RPMI7951 (cell line): ENCODE results near the gene PRODH2. TPM values are rescaled to one million over a fixed set of nuclear protein-coding genes. Genes with fewer than 3 reads are reported as not detected.
"Not testable (repeated sequence)": the region's sequence is repeated elsewhere in the genome, so short reads cannot be mapped to it uniquely, and the experiment has no call there.

Experiments
- DNase-seq: peaks from one replicate; pipeline ENCODE4 v3.0.0-alpha.2; 2012; ENCODE audit warnings: low read depth
- total RNA-seq: library from RNA; depleted of rRNA; stranded (reverse); fragments of >200 nt; shearing (Covaris generic); gene quantifications from 2 replicates; pipeline ENCODE4 v1.2.3, GENCODE V29; 2014

PRODH2 gene
- total RNA-seq, 1 experiment from 2014 or later, result not detected

DNA sequence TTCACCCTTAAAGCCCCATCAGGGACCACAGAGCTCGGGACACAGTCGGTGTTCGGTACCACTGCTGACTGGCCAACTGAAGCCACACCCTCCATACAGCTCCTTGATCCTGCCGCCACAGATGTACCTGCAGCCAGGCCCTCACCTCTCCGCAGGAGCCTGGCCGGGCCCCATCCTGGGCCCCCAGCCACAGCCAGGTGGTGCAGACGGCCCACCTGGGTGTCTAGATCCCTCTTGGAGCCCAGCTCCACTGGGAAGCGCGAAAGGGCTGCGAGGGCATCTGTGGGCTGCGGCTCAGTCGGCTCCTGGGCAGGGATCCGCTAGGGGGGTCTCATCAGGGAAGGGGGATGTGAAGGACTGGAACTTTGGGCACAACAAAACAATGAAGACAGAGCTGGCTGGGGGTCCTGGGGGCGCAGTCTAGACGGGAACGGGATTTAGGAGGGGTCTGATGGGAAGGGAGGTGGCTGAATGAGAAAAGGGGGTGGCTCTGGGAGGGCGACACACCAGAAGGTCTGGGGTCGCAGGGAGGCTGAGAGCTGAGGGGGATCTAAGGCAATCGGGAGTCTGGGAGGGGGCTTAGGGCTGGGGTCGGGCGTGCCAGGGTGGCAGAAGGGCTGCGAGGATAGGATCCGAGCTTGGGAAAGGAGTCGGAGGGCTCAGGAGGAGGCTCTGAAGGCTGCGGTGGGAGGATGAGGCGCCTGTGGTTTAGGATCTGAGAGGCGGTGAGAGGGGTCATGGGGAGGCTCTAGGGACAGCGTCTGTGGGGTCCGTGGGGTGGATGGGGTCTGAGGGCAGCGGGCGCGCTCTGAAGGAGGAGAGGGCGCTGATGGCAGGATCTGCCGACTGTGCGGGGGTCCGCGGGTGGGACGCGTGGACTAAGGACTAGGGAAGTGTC lies 15.8 kb downstream of the PRODH2 start:
- DNase-seq, result no peak

DNA sequence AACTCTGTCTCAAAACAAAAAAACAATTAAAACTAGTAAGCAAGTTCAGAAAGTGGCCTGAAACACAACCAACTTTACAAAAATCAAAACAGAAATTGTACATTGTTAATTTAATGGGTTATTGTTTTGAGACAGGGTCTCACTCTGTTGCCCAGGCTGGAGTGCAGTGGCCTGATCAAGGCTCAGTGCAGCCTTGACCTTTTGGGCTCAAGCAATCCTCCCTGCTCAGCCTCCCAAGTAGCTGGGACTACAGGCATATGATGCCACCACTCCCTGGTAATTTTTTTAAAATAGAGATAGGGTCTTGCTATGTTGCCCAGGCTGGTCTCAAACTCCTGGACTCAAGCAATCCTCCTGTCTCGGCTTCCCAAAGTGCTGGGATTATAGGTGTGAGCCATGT lies 17.1 kb downstream of the PRODH2 start:
- DNase-seq, result not testable (repeated sequence)

DNA sequence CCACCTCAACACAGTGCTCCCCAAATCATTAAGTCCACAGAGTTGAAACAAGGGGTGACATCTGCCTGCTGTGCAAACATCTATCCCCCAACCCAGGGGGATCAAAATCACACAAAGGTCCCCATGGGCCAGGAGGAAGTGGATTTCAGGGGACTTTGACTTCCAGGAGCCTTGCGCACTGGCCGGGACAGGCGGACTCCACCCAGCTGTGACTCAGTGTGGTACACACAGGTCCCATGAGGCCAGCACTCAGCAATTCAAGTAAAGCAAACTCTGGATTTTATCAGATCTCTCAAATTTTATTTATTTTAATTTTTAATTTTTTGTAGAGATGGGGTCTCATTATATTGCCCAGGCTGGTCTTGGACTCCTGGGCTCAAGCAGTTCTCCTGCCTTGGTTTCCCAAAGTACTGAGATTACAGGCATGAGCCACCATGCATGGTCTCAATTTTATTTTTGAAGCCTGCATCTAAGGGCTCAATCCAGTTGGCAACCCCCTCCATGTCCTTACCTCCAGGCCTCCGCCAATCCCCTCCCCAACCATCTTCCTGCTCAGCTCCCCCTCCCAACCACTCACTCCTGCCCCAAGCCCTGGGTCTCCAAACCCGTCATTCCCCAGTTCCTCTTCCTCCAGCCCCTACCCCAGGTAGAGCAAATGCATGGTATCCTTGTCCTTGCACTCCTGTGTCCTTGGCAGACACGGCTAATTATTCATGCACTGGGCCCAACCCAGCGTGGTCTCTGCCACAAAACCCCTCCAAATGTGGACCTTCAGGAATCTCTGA lies 19.1 kb downstream of the PRODH2 start:
- no peak for DNase-seq

DNA sequence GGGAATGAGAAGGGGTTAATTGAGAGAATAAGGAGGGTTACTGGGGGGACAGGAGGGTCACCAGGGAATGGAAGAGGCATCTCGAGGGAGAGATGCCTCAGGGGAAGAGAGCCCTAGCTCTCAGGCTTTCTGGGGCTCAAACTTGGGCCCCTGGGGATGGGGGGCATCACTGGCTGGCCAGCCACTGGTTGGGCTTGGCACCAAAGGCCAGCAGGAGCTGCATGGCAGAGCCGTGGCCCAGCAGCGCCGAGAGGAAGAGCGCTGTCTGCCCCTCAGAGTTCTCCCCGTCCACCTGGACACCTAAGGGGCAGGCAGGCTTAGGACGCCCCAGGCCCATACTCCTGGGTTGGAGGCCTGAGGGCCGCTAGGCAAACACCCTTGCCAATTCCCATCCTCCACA lies 19.8 kb downstream of the PRODH2 start:
- DNase-seq, result no peak

DNA sequence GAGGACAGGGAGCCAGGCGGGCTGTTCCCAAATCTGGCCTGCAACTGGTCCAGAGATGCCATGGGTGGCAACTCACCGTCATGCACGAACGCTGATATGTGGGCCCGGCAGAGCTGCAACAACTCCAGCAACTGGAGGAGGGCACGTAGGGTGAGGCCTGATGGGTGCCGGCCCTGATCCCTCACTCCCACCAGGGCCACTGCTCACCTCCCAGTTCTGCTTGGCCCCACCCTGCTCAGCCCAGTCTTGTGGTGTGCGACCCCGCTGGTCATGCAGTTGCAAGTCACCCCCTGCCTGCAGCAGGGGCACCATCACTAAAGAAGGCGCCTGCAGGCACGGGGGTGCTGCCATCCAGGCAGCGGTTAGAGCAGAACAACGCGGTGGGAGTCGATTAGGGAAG lies 20.3 kb downstream of the PRODH2 start:
- no peak for DNase-seq

DNA sequence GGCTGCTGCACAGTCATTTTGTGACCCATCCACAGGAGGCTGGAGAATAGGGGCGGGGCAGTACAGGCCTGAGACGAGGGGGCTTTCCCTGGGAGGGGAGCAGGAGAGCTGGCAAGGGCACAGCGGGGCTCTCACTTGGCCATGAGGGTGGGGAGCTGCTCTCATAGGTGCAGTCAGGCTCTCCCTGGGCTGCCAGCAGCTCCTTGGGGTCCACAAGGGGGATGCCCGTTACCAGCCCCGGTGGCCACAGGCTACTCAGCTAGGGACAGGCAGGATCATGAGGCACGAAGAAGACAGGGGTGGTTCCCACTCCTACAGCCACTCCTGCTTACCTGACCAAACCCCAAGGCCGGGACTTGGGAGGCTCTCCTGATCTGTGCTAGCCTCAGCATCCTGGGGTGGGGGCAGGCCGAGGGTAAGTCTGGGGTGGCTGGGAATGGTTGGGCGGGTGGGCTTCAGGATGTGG lies 20.8 kb downstream of the PRODH2 start:
- no peak for DNase-seq

DNA sequence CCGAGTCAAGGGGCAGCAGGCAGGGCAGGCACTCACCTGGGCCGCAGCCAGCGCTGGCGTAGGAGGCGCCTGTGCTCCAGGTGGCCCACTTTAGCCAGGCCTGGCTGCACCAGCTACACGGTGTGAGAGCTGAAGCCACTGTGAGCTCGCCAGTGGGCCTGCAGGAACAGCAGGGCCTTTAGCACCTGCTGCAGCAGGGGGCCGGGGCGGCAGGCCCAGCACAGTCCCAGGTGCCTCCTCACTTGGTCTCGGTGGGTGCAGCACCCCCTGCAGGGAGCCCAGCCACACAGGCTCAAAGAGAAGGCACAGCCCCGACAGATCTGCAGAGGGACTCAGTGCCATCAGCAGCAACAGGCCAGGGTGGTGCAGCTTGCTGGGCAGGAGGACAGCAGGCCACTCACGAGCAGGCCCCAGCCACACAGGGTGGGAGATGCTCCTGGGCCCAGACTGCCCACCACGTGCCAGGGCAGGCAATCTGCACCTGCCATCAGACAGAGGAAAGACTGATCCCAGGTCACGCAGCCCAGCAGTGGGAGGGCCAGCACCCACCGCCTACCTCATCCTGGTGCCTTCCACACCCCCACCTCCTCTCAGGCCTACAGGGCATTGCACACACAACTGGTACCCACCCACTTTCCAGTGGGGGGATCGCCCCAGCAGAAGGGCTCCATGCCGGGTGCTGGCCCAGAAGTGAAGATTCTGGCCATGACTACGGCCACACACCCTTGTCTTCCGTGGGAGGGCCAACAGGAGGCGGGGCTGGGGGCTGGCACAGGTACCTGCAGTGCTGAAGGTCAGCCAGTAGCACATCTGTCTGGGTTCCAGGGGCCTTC lies 21.4 kb downstream of the PRODH2 start:
- DNase-seq, result no peak

DNA sequence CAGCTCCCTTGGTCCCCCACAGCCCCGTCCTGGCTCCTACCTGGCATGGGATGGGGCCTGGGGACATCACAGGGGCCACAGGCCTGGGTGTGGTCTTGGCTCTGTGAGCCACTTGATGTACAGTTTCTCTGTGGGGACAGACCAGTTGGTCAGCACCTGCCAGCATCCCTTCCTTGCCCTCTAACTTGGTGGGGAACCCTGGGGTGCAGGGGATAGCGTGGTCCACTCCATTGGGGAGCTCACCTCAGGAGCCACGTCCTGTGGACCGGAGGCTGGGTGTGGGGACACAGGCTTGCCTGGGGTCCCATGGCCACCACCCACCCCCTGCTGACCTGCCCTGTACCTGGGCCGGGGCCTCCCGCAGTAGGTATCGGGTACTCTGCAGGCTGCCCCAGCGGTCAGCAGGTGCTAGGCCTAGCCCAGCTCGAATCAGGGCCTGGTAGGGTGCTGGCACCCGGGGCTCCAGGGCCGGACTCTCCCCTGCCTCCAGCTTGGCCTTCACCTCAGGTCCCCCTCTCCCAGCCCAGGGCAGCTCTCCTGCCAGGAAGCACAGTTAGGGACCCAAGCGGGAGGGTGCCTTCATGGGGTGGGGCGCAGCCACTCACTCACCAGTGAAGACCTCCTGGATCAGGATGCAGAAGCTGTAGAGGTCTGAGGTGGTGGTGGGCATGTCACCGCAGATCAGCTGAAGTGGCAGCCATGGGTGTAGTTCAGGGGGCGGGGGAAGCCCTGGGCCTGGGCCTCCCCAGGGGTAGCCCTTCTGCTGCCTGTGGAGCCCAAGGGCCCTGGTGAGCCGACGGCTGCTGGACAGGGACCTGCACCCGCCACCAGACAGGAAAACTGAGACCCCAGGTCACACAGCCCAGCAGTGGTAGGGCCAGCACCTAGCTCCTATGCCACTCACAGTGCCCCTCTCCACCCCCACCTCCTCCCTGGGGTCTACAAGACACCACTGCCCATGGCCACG lies 22.4 kb downstream of the PRODH2 start:
- DNase-seq, result no peak

DNA sequence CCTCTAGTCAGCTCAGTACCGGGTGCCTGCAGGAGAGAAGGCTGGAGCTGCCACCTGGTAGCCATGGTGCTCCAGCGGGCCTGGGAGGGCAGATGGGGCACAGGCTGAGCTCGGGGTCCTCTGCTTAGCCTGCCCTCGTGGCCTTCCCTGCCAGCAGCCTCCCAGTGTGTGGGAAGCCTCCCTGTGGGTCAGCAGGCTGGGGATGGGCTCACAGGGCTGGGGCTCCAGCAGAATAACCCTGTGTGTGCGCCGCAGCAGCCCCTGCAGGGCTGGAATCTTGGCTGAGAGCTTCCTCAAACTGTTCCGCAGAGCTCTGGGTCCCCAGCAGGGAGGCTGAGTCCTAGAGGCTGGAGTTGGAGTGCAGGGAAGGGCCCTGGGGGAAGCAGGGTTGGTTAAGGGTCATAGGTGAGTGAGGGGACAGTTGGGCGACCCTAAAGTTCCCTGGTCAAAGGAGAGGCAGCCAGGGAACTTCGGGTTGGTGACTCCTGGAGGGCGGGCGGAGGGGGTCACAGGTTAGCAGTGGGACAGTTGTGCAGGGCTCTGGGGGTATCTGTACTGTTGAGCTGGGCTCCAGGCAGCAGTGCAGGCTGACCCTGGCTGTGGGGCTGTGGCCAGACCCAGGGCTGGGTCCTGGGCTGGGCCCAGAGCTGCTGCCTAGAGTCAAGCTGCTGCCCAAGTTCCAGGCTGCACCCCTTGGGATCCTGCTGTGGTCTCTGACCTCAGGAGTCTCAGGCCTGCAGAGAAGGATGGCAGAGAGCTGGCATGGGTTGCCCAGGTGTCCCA lies 23.3 kb downstream of the PRODH2 start:
- DNase-seq, result no peak

DNA sequence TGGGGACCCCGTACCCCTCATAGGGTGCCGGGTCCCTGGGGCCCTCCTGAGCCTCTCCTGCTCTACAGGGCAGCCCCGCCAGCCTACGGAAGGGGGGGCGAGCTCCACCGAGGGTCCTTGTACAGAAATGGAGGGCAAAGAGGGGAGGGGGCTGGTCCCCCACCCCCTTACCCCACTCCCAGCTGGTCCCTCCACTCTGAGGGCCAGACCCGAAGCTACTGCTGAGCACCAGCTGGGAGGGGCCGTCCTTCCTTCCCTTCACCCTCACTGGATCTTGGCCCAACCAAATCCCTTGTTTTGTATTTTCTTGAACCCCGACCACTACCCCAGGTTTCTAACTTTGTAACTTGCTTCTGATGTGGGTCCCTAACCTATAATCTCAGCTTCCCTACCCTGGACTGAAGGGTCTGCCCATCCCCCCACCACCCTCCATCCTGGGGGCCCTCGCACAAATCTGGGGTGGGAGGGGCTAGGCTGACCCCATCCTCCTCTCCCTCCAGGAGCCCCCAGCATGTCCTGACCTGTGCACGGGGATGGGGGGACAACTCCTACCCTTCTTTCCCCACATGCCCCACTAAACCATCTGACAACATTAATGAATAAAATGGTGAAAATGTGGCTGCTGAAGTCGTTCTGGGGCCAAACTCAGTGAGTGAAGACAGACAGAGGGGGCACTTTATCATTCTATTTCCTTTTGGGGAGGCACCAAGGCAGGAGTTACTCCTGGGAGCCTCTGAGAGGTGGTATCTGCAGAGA lies 24.3 kb downstream of the PRODH2 start:
- no peak for DNase-seq

DNA sequence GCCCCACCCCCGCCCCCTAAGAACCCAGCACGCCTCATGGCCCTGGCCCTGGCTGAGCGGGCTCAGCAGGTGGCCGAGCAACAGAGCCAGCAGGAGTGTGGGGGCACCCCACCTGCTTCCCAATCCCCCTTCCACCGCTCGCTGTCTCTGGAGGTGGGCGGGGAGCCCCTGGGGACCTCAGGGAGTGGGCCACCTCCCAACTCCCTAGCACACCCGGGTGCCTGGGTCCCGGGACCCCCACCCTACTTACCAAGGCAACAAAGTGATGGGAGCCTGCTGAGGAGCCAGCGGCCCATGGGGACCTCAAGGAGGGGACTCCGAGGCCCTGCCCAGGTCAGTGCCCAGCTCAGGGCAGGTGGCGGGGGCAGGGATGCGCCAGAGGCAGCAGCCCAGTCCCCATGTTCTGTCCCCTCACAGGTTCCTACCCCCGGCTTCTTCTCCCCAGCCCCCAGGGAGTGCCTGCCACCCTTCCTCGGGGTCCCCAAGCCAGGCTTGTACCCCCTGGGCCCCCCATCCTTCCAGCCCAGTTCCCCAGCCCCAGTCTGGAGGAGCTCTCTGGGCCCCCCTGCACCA lies 25.3 kb downstream of the PRODH2 start:
- no peak for DNase-seq

DNA sequence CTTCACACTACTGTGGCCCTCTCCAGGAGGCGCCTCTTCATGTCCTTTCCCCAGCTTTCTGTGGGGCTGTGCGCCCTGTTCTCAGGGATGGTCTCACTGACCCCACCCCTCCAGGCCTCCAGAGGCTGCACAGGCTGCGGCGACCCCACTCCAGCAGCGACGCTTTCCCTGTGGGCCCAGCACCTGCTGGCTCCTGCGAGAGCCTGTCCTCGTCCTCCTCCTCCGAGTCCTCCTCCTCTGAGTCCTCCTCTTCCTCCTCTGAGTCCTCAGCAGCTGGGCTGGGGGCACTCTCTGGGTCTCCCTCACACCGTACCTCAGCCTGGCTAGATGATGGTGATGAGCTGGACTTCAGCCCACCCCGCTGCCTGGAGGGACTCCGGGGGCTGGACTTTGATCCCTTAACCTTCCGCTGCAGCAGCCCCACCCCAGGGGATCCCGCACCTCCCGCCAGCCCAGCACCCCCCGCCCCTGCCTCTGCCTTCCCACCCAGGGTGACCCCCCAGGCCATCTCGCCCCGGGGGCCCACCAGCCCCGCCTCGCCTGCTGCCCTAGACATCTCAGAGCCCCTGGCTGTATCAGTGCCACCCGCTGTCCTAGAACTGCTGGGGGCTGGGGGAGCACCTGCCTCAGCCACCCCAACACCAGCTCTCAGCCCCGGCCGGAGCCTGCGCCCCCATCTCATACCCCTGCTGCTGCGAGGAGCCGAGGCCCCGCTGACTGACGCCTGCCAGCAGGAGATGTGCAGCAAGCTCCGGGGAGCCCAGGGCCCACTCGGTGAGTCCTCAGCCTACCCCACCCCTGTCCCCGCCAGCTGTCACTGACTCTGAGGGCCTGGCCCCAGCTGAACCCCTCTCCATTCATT lies 26.1 kb downstream of the PRODH2 start:
- no peak for DNase-seq

DNA sequence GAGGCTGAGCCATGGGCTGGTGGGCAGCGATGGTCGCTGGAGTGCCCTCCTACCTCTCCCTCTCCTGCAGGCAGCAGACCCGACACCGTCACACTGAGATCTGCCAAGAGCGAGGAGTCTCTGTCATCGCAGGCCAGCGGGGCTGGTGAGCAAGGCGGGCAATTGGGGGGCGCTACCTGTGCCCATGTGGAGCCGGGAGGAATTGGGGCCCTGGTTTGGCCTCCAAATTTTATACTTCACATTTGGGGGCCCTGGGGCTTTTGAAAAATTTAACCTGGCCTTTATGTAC lies 27.4 kb downstream of the PRODH2 start:
- DNase-seq, result no peak

DNA sequence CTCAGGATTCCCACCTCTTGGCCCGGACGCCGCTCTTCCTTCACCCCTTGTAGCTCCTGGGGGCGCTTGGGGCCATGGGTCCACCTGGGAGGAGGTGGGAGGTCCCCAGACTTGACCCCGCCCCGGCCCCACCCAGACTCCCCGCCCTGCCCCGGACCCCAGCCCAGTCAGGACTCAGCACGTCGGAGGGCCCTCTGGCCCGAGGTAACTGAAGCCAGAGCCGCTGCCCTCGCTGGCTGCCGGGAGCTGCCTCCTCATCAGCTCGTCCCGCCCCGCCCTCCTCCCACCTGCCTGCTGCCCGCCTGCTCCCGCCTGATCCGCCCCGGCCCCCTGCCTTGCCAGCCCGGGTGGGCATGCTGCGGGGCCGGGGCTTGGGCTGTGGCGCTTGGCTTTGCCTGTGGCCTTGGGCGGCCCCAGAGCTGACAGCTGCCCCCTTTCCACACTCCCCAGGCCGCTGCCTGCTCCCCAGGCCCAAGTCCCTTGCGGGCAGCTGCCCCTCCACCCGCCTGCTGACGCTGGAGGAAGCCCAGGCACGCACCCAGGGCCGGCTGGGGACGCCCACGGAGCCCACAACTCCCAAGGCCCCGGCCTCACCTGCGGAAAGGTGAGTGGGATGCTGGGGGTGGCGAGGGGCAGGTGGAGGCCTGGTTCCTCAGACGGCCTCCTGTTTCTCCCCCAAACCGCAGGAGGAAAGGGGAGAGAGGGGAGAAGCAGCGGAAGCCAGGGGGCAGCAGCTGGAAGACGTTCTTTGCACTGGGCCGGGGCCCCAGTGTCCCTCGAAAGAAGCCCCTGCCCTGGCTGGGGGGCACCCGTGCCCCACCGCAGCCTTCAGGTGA lies 27.9 kb downstream of the PRODH2 start:
- DNase-seq, result no peak

DNA sequence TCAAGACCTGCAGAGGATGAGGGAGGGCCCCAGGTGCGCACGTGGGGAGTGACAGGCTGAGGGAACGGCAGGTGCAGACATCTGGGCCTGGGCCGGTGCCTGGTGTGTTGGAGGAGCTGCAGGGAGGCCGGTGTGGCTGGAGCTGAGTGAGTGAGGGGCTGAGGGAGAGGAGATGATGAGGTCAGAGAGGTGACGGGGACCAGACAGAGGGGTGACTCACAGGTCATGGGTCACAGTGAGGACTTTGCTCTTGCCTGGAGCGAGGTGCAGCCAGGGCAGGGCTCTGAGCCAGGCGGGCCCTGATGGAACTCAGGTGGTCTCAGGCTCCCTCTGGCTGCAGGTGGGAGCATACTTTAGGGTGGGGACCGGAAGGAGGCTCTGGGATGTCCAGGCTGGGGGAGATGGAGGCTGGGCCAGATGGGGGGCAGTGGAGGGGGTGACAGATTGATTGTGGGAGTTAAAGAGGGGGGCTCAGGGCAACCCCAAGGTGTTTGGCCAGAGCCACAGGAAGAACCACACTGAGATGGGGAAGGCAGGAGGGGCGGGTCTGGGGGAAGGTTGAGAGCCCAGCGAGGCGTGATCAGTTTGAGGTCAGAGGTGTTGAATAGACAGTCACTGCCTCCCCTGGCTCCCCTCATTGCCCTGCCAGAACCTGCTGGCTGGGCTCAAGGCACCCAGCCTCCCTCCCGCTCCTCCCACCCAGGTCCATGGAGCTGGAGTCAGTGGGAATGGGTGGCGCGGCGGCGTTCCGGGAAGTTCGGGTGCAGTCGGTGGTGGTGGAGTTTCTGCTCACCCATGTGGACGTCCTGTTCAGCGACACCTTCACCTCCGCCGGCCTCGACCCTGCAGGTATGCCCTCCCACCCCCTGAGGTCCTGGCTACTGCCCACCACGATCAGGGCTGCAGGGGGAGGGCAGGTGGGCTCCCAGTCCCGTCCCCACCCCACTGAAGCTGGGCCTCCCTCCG lies 28.9 kb downstream of the PRODH2 start:
- no peak for DNase-seq

DNA sequence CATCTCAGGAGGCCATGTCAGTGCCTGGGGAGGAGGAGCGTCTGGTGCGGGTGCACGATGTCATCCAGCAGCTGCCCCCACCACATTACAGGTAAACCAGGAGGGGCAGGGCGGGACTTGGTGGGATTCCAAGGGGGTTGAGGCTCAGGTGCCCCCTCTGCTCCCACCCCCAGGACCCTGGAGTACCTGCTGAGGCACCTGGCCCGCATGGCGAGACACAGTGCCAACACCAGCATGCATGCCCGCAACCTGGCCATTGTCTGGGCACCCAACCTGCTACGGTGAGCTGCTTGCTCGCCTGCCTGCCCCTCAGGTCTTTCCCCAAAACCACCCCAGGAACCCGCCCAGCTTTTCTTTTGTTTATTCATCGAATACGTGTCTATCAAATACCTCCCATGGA lies 30.1 kb downstream of the PRODH2 start:
- no peak for DNase-seq
